ENCODE data around the gene KLHL25. TPM values are rescaled to one million over a fixed set of nuclear protein-coding genes. Genes with fewer than 3 reads are reported as not detected.

KLHL25 gene
- polyA plus RNA-seq, 10 donors = 5.3 to 7.2 (median 6.7) TPM

- DNase-seq = no peak
Observed at GRCh38 chr15:85778107-85778776, 16.5 kb downstream of the KLHL25 start.

GRCh38 chr15:85777250-85778106, 17.2 kb downstream of the KLHL25 start:
- DNase-seq = no peak

- no peak for DNase-seq
Observed at GRCh38 chr15:85773970-85774369, 20.8 kb downstream of the KLHL25 start.

GRCh38 chr15:85773249-85773648, 21.5 kb downstream of the KLHL25 start:
- DNase-seq = no peak

GRCh38 chr15:85772668-85773067, 22.1 kb downstream of the KLHL25 start:
- no peak for DNase-seq

- DNase-seq = no peak
Observed at GRCh38 chr15:85771781-85772445, 22.8 kb downstream of the KLHL25 start.

GRCh38 chr15:85771271-85771670, 23.5 kb downstream of the KLHL25 start:
- DNase-seq = no peak

- DNase-seq = no peak
Observed at GRCh38 chr15:85770096-85771041, 24.4 kb downstream of the KLHL25 start.

GRCh38 chr15:85769182-85769900, 25.4 kb downstream of the KLHL25 start:
- no peak for DNase-seq

GRCh38 chr15:85768595-85769168, 26.0 kb downstream of the KLHL25 start:
- DNase-seq = no peak

- no peak for DNase-seq
Observed at GRCh38 chr15:85767785-85768529, 26.8 kb downstream of the KLHL25 start.

- no peak for DNase-seq
Observed at GRCh38 chr15:85766001-85766831, 28.5 kb downstream of the KLHL25 start.

- DNase-seq = peak in 1 of 3 donors; percentile 62
Observed at GRCh38 chr15:85764649-85765277, 30.0 kb downstream of the KLHL25 start.

- DNase-seq = no peak
Observed at GRCh38 chr15:85763673-85764633, 30.8 kb downstream of the KLHL25 start.

- no peak for DNase-seq
Observed at GRCh38 chr15:85763157-85763556, 31.6 kb downstream of the KLHL25 start.

GRCh38 chr15:85762756-85763127, 32.0 kb downstream of the KLHL25 start:
- no peak for DNase-seq
